Activated CD4-positive, alpha-beta T cell treated with anti-CD3 and anti-CD28 coated beads for 24 hours (primary cell): ENCODE results near the gene DNAH3.
"Not testable (repeated sequence)": the region's sequence is repeated elsewhere in the genome, so short reads cannot be mapped to it uniquely, and the experiment has no call there.

ENCODE experiments used
- DNase-seq, 2 donors: peaks; one replicate each; pipeline ENCODE4 v3.0.0-alpha.2; 2020; ENCODE audit warnings: low read depth in 2 of 2

Gene DNAH3

DNA sequence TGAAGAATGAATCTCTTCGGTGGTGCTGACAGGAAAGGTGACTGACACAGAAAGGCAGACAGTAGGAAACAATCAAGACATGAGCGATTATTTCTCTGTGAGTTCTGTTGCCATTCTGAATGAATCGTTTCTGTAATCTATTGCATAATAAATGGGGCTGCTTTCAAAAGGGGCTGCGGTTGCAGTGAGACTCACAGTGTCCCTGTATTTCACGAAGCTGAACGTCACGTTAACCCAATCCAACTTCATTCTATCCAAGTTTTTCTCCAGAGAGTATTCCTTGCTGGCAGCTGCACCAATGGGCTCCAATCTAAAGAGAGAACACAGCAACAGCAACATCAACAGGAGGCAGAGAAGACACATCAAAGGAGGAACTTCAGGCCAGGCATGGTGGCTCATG is 75.4 kb downstream of the DNAH3 start:
- DNase-seq: no peak

- no peak for DNase-seq
These were observed 77.7 kb downstream of the DNAH3 start for GRCh38 chr16:21072976-21073375.

DNA sequence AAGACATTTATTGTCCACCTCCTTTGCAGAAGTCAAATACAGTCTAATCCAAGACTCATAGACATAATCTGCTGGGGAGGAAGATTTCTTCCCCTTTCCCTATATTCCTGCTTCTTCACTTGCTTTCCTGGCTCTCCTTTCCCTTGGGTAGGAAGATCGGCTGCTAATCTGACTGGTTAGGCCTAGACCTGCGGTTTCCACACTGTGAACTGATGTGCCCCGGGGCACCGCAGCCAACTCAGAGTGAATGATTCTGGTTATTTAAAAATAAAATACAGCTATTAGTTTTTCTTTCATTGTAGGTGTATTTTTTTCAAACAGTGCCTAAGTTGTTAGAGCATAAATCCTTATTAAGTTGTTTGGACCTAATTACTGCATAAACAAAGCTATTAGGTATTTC is 78.9 kb downstream of the DNAH3 start:
- DNase-seq: no peak

DNA sequence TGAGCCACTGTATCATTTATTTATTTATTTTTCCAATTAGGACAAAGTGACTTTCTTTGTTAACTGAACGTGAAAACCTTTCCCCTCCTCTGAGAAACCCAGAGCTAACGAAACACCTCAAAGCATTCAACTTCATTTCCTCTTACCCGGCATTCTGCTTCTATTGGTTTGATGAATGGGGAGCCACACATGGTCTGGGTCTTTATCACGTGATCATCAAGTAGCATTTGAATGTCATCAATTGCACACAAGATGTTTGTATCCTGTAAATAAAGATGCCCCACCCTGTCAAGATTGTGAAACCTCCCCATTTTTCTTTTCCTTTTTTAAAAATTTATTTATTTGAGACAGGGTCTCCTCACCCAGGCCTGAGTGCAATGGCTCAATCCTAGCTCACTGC is 80.1 kb downstream of the DNAH3 start:
- DNase-seq: no peak

DNA sequence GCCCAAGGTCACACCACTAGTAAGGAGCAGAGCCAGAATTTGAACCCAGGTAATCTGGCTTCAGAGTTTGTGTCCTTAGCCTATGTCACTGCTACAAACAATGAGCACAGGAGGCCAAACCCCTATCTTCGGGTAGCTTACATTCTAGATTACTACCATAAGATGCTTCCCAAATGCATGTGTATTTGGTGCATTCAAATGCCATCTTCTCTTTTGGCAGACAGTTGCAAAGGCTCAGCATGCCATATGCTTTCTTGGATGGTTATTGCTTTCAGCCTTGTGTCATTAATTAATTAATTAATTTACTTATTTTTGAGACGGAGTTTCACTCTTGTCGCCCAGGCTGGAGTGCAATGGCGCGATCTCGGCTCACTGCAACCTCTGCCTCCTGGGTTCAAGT is 80.7 kb downstream of the DNAH3 start:
- no peak for DNase-seq

- no peak for DNase-seq
These were observed 86.4 kb downstream of the DNAH3 start for GRCh38 chr16:21064203-21064602.

DNA sequence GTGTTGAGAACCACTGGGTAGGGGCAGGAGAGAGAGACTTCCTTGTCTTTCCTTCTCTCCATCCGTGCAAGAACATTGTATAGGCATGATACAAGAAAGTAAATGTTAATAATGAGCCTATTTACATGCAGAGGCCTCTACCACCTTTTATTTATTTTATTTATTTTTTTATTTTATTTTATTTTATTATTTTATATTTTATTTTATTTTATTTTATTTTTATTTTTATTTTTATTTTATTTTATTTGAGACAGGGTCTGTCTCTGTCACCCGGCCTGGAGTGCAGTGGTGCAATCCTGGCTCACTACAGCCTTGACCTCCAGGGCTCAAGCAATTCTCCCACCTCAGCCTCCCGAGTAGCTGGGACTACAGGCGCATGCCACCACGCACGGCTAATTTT is 87.3 kb downstream of the DNAH3 start:
- not testable (repeated sequence) for DNase-seq

DNA sequence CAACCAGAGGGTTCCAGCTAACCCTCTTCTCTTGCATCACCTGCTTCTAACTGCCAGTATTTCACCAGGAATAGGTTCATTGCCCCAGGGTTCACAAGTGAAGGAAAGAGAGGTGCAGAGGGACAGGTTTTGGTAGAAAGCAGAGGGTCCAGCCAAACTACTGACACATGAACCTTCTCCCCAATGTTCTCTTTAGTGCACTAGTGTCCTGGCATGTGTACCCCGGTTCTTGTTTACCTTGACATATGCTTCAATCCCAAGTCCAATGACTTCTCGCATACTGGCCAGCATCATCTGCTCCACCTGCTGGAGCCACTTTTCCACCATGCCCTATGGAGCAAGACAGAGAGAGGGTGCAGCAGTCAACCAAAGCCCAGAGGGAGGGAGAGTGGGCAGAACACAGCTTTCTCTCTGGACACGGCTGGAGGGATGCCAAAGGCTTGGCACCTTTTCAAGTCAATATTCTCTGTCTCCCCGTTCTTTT is 90.6 kb downstream of the DNAH3 start:
- no peak for DNase-seq

DNA sequence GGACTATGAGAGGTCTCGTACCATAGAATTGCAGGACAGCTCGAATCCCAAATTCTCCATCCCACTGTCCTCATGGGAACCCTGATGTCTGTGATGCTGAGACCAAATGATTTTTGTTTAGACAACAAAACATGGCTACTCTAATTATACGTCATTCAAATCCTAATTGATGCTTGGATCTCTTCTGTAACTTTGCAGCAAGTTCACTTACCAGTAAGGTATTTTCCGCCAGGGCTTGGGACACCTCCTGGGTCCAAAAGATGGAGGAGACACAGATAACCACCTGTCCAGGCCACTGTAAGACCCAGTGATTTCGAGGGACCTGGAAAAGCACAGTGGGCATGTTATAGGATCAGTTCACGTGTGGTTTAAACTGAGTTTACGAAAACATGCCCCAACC is 92.8 kb downstream of the DNAH3 start:
- DNase-seq: no peak

- no peak for DNase-seq
These were observed 94.2 kb downstream of the DNAH3 start for GRCh38 chr16:21056396-21056795.

GRCh38 chr16:21055738-21056137 is 94.9 kb downstream of the DNAH3 start:
- DNase-seq: not testable (repeated sequence)

DNA sequence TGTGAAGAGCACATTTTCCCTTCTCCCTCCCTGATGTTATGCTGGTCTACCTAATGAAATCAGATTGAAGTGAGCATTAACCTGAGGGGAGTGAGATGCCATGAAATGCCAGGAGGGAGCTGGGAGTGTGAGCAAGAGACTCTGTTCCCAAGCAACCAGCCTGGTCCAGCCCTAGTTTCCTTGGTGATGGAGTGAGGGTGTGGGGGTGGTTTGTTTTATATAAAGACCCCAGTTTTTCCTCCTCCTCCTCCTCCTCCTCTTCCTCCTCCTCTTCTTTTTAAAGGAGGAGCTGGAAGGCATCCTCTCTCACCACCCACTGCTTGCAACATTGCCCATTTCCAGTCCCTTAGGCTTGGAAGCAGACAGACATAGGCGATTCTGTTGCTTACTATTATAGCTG is 97.1 kb downstream of the DNAH3 start:
- DNase-seq: no peak

DNA sequence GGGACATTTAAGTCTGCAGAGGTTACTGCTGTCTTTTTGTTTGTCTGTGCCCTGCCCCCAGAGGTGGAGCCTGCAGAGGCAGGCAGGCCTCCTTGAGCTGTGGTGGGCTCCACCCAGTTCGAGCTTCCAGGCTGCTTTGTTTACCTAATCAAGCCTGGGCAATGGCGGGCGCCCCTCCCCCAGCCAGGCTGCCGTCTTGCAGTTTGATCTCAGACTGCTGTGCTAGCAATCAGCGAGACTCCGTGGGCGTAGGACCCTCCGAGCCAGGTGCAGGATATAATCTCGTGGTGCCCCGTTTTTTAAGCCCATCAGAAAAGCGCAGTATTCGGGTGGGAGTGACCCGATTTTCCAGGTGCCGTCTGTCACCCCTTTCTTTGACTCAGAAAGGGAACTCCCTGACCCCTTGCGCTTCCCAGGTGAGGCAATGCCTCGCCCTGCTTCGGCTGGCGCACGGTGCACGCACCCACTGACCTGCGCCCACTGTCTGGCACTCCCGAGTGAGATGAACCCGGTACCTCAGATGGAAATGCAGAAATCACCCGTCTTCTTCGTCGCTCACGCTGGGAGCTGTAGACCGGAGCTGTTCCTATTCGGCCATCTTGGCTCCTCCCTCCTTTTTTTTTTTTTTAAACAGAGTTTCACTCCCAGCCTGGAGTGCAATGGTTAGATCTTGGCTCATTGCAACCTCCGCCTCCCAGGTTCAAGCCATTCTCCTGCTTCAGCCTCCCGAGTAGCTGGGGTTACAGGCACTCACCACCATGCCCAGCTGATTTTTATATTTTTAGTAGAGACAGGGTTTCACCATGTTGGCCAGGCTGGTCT is 102.3 kb downstream of the DNAH3 start:
- DNase-seq: not testable (repeated sequence)

GRCh38 chr16:21038197-21038596 is 112.4 kb downstream of the DNAH3 start:
- no peak for DNase-seq

- no peak for DNase-seq
These were observed 112.9 kb downstream of the DNAH3 start for GRCh38 chr16:21037736-21038135.

GRCh38 chr16:21037168-21037567 is 113.5 kb downstream of the DNAH3 start:
- DNase-seq: no peak

DNA sequence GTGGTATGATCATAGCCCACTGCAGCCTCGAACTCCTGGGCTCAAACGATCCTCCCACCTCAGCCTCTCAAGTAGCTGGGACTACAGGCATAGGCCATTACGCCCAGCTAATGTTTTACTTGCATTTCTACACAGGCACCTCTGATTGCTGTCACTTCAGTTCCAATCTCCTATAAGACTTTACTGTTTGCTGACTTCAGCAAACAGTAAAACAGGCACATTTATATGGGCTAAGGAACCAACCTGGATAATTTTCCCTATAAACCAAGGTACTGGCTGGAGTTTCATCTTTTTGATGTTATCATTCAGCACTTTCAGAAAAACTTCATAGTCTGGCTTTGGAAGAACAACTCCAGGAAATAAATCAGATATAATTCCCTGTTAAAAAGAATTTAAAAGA is 114.2 kb downstream of the DNAH3 start:
- no peak for DNase-seq

DNA sequence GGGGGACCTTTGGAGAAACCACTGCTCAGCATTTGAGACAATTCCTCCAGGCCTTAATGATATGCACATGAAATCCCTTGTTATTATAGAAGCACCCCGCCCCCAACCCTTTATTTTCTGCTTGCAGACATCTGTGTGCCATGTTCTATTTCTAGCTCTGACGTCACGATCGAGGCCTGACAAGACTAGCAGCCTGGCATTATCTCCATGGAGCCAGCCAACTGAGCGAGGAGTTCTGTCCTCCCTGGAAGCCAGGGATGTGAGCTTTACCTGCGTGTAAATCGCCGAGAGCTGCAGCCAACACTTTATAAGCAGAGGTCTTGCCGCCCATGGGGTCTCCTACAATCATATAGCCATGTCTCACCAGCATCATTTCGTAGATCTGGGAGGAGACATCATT is 116.9 kb downstream of the DNAH3 start:
- DNase-seq: no peak

- no peak for DNase-seq
These were observed 117.4 kb downstream of the DNAH3 start for GRCh38 chr16:21033264-21033663.

- DNase-seq: no peak
These were observed 121.9 kb downstream of the DNAH3 start for GRCh38 chr16:21028728-21029127.

GRCh38 chr16:21026846-21027245 is 123.8 kb downstream of the DNAH3 start:
- DNase-seq: no peak

DNA sequence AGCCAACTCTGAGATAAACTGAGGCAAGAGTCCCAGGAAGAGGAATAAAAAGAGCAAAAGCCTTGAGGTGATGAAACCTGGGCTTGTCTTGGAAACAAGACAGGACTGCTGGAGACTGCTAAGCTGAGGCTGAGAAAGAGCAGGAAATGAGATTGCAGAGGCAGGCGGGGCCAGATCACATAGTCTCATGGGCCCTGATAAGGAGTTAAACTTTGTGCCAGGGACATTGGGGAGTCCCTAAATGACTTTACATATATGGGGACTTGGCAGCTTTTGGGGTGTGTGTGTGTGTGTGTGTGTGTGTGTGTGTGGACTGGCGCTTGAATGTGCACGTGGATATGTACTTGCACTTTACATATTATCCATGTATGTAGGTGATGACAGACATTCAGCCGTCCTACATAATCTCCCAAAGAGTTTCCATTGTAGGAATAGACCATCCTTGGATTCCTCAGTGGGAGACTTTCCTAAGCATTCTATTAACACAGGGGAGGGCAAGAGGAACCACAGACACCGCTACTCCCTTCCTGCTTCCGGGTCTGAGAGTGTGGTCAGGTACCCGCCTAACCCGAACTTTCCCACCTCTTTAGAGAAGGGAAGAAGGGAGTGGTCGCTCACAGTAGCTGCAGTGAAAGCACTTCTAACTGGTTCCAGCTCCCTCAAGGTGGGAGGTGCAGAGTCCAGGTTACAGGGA is 127.0 kb downstream of the DNAH3 start:
- DNase-seq: no peak

- DNase-seq: no peak
These were observed 129.3 kb downstream of the DNAH3 start for GRCh38 chr16:21021316-21021715.
